ENCODE results near the gene NXN.

DNA sequence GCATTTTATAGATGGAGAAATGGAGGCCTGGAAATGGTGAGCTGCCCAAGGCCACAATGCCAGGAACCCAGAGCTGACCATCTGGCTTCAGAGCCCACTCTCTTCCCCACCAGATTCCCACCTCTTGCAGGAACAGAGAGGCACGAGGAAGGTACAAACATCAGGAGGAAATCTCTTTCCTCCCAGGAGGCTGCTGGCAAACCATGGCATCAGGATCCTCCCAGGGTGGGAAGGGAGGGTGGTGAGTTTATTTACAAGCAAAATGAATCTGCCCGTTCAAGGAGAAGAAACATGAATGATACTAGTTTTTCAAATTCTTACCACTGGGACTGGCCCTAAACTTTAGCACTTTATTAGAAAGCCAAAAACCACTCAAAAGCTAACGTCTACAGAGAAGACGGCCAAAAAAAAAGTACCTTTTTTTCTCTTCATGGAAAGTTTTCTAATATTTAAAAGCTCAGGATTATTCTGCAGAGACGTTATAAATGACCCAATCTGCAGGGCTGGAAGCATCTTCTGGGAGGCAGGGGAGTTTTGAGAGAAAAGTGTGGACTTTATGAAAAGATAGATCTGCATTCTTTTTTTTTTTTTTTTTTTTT is 79.1 kb downstream of the NXN start:
- TF ChIP-seq, protein P1, sequence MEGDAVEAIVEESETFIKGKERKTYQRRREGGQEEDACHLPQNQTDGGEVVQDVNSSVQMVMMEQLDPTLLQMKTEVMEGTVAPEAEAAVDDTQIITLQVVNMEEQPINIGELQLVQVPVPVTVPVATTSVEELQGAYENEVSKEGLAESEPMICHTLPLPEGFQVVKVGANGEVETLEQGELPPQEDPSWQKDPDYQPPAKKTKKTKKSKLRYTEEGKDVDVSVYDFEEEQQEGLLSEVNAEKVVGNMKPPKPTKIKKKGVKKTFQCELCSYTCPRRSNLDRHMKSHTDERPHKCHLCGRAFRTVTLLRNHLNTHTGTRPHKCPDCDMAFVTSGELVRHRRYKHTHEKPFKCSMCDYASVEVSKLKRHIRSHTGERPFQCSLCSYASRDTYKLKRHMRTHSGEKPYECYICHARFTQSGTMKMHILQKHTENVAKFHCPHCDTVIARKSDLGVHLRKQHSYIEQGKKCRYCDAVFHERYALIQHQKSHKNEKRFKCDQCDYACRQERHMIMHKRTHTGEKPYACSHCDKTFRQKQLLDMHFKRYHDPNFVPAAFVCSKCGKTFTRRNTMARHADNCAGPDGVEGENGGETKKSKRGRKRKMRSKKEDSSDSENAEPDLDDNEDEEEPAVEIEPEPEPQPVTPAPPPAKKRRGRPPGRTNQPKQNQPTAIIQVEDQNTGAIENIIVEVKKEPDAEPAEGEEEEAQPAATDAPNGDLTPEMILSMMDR (IDR thresholded peaks at IDR 0.05) = no peak
- no peak for TF ChIP-seq ZFX (IDR thresholded peaks at IDR 0.05; ENCODE audit: borderline replicate concordance)
